ENCODE measurements around the gene KANSL3. TPM values are rescaled to one million over a fixed set of nuclear protein-coding genes. Genes with fewer than 3 reads are reported as not detected.

The KANSL3 gene
- total and polyA plus RNA-seq, 9 of the 15 experiments (the other 6 are each of a cell fraction or from before 2014, with no cell fraction given), result 11.3 to 43.7 (median 27.9) TPM

DNA sequence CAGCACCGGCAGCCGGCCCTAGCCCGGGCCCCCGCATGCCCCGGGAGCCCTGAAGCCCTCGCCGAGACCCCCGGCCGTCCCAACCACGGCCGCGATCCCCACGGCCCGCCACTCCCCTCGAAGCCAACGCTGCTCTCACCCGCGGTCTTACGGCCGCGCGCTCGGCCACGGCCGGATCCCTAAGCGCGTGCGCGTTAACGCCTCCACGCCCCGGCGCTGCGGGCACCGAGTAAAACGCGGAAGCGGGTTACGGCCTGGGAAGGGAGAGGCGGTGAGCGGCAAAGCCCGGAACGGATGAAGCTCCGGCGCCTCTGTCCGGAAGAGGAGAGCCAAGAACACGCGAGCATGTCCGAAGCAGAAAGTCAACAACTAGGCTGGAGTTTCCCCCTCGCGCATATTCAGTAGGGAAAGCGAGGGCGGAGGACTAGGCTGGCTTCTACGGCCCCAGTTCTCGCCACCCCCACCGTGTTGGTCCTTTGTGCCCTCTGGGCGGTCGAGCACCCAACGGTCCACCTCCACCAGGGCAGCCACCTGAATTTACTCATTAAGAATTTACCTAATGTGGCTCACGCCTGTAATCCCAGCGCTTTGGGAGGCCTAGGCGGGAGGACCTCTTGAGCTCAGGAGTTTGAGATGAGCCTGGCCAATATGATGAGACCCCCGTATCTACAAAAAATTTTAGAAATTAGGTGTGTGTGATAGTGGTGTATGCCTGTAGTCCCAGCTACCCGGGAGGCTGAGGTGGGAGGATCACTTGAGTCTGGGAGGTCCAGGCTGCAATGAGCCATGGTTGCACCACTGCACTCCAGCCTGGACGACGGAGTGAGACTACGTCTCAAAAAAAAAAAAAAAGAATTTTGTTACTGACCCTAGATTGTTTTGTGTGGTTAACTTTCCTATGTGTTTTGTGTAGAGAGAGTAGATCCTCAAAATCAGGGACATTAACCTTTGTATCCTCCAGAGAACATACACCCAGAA lies at the start of gene KANSL3 (continued):
- TF ChIP-seq HOXB6 (CRISPR knock-in tag; IDR thresholded peaks at IDR 0.05; ENCODE audit: borderline replicate concordance) (no peak), LARP7 (IDR thresholded peaks at IDR 0.05) (no peak), ATF3 (IDR thresholded peaks at IDR 0.05) (no peak), ATF3 (CRISPR knock-in tag; conservative IDR thresholded peaks at IDR 0.05) (0 out of 2 replicates have a peak, but pooled peaks have one; percentile 22), MYNN (IDR thresholded peaks at IDR 0.05) (peak; percentile 73; the same call in 1 of the 2 replicates), MYNN (CRISPR knock-in tag; IDR thresholded peaks at IDR 0.05) (no peak), SMC3 (conservative IDR thresholded peaks at IDR 0.05; ENCODE audit: insufficient read depth, low read depth, low read length) (no peak), PRPF4 (IDR thresholded peaks at IDR 0.05; ENCODE audit: insufficient read depth, low read depth, low read length, poor library complexity, severe bottlenecking) (no peak), NFRKB (IDR thresholded peaks at IDR 0.05; ENCODE audit: low read depth) (peak; percentile 31; the same call in 1 of the 2 replicates), ZNF253 (CRISPR knock-in tag; conservative IDR thresholded peaks at IDR 0.05) (no peak), ZNF655 (CRISPR knock-in tag; IDR thresholded peaks at IDR 0.05) (no peak), ZNF124 (CRISPR knock-in tag; IDR thresholded peaks at IDR 0.05) (no peak), DACH1 (IDR thresholded peaks at IDR 0.05; ENCODE audit: partially characterized antibody) (no peak), LEF1 (IDR thresholded peaks at IDR 0.05) (peak; percentile 15; the same call in 1 of the 2 replicates), RBM22 (IDR thresholded peaks at IDR 0.05; ENCODE audit: low read depth, low read length, poor library complexity, severe bottlenecking) (peak; percentile 77), TSC22D4 (tag; IDR thresholded peaks at IDR 0.05) (no peak)
- TF ChIP-seq, protein P1, sequence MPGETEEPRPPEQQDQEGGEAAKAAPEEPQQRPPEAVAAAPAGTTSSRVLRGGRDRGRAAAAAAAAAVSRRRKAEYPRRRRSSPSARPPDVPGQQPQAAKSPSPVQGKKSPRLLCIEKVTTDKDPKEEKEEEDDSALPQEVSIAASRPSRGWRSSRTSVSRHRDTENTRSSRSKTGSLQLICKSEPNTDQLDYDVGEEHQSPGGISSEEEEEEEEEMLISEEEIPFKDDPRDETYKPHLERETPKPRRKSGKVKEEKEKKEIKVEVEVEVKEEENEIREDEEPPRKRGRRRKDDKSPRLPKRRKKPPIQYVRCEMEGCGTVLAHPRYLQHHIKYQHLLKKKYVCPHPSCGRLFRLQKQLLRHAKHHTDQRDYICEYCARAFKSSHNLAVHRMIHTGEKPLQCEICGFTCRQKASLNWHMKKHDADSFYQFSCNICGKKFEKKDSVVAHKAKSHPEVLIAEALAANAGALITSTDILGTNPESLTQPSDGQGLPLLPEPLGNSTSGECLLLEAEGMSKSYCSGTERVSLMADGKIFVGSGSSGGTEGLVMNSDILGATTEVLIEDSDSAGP (CRISPR knock-in tag; IDR thresholded peaks at IDR 0.05), result peak; percentile 84
- TF ChIP-seq, protein P2, sequence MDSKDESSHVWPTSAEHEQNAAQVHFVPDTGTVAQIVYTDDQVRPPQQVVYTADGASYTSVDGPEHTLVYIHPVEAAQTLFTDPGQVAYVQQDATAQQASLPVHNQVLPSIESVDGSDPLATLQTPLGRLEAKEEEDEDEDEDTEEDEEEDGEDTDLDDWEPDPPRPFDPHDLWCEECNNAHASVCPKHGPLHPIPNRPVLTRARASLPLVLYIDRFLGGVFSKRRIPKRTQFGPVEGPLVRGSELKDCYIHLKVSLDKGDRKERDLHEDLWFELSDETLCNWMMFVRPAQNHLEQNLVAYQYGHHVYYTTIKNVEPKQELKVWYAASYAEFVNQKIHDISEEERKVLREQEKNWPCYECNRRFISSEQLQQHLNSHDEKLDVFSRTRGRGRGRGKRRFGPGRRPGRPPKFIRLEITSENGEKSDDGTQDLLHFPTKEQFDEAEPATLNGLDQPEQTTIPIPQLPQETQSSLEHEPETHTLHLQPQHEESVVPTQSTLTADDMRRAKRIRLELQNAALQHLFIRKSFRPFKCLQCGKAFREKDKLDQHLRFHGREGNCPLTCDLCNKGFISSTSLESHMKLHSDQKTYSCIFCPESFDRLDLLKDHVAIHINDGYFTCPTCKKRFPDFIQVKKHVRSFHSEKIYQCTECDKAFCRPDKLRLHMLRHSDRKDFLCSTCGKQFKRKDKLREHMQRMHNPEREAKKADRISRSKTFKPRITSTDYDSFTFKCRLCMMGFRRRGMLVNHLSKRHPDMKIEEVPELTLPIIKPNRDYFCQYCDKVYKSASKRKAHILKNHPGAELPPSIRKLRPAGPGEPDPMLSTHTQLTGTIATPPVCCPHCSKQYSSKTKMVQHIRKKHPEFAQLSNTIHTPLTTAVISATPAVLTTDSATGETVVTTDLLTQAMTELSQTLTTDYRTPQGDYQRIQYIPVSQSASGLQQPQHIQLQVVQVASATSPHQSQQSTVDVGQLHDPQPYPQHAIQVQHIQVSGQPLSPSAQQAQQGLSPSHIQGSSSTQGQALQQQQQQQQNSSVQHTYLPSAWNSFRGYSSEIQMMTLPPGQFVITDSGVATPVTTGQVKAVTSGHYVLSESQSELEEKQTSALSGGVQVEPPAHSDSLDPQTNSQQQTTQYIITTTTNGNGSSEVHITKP (IDR thresholded peaks at IDR 0.05; ENCODE audit: partially characterized antibody), result peak; percentile 63

All from K562 (cell line).